ENCODE results near the gene ROBO3.
A peak's percentile ranks its signal among the peaks of the same experiment; 100 is the strongest.

ROBO3 gene

DNA sequence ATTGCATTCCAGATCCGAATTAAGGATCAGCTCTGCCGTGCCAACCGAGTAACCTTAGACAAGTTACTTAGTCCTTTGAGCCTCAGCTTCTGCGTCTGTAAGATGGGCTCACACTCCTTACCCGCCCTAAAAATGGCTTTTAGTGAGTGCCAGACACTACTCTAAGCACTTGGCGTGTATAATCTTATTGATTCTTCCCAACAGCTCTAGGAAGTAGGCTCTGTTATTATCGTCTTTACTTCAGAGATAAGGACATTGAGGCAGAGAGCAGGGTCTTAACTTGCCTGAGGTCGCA lies 21.7 kb upstream of the ROBO3 start:
- TF ChIP-seq ZFX (IDR thresholded peaks at IDR 0.05; ENCODE audit: borderline replicate concordance), result no peak
- no peak for TF ChIP-seq CTCF (IDR thresholded peaks at IDR 0.05)
- H3K27ac ChIP-seq, result no peak overlapping the region

DNA sequence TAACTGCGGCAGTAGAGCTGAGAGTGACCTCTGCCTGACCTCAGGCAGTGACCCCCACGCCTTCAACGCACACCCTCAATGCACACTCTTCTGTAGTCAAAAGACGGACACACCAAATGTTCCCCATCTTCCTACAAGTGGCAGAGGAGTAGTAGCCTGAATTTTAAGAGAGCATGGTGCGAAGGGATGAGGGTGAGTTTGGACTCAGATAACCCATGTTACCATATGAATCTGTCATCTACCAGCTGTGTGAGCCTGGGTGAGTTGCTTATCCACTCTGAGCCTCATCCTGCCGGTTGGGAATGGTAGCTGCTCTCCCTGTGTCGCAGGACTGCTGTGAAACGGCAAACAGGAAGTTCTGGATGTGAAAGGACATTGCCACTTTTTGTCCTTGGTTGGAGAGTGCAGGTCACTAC lies 20.6 kb upstream of the ROBO3 start:
- no peak overlapping the region for H3K27ac ChIP-seq
- TF ChIP-seq CTCF (IDR thresholded peaks at IDR 0.05) (no peak), ZFX (IDR thresholded peaks at IDR 0.05; ENCODE audit: borderline replicate concordance) (no peak)

DNA sequence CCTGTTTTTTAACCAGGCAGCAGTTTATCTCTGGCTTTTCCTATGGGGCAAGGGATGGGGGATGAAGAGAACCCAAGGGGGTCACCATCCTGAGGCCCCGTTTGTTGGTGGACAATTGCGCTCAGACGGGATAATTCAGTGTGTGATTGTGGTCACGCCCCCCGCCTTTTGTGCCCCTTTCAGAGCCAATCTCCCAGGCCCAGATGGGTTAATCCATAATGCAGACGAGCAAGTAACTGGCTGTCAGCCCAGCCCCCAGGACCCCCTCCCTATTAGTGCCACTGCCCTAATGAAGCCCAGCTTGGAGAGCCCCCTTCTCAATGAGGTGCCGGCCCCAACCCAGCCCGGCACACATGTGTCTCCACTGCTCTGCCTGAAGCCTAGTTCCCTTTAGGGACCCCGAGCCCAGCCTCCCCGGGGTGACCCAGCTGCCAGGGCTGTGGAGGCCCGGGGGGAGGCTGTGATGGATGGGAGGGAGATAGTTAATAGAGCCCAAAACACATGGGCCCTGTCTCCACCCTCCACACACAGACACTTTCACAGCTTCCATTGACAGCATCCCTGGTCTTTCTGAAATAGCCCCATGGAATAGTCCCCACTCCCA lies 19.1 kb upstream of the ROBO3 start:
- no peak for TF ChIP-seq ZFX (IDR thresholded peaks at IDR 0.05; ENCODE audit: borderline replicate concordance)
- TF ChIP-seq CTCF (IDR thresholded peaks at IDR 0.05), result no peak

DNA sequence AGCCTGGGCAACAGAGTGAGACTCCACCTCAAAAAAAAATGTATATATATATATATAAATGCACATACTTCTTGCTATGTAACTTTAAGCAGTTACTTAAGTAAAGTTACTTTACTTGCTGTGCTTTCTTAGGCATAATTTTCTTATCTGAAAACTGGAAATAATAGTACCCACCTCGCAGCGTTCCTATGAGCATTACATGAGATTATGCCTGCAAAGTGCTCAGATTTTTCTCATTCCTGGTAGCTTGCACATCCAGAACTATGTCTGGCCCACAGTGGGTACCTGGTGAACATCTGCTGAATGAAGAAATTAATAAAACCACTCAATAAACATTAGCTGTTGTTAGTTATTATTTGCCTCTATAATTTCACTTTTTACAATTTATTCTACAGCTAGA lies 6.1 kb upstream of the ROBO3 start:
- H3K27ac ChIP-seq, result no peak overlapping the region
- TF ChIP-seq CTCF (IDR thresholded peaks at IDR 0.05) (no peak), ZFX (IDR thresholded peaks at IDR 0.05; ENCODE audit: borderline replicate concordance) (no peak)

More for the DNA sequence above, 19.1 kb upstream of the ROBO3 start:
- no peak overlapping the region for H3K27ac ChIP-seq

DNA sequence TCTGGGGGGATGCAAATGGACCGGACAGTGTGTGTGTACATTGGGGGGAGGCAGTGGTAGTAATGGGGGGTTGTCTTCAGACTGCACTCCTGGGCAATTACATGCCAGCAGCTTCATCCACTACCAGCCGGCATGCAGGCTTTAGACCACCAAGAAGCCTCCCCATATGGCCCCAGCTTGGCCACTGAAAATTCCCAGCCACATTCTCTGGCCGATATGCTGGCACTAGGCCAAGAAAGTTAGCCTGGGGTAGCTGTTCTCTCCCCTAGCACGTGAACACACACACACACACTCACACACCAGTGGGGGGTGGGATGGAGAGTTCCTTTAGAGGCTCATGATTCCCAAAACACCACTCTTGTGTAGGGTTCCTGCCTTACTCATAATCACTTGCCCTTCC lies 3.6 kb upstream of the ROBO3 start:
- TF ChIP-seq CTCF (IDR thresholded peaks at IDR 0.05), result no peak
- no peak for TF ChIP-seq ZFX (IDR thresholded peaks at IDR 0.05; ENCODE audit: borderline replicate concordance)
- no peak overlapping the region for H3K27ac ChIP-seq

DNA sequence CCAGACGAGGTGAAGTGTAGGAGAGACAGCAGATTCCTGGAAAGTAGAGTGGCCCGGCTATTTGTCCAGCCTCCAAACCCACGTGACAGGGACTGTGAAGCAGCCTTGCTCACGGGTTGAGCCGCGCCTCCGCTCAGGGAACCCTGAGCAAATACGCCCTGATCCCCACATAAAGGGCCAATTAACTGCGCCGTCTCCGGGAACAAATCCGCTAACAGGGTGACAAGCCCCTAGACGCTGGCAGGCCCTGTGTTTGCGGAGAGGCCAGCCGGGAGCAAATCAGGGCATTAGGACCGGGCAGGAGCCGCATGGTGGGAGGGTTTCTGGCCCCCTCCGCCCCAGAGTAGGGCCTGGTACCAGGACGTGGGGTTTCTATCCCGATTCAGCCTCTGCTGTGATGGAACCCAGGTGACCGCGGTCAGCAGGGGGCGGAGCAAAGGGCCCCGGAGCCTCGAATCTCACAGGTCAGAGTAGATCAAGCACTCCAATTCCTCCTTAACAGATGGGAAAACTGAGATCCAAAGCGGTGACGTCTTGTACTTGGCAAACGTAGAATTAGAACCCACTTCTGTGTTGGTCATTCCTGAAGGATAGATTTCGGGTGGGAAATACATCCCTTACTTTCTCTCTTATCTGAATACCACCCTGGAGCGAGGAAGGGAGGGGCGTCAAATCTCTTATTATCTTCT lies 2.0 kb upstream of the ROBO3 start:
- no peak overlapping the region for H3K27ac ChIP-seq
- TF ChIP-seq ZFX (IDR thresholded peaks at IDR 0.05; ENCODE audit: borderline replicate concordance) (no peak), CTCF (IDR thresholded peaks at IDR 0.05) (0 out of 2 replicates have a peak, but pooled peaks have one; percentile 7)

DNA sequence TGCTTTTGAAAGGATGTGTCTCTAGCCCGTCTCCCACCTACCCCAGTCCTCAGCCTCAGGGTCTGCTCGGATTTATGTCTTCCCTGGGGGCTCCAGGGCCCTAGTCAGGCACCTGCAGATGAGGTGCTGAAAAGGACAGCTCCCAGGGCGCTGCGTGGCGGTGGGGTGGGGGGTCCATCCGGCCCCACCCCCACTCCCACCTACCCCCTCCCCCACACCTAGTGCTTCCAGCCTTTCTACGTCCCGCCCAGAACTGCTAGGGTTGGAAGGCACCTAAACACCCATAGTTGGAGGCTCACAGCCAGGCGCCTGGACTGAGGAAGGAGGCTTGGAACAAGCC lies 1.4 kb upstream of the ROBO3 start:
- H3K27ac ChIP-seq, result no peak overlapping the region
- TF ChIP-seq CTCF (IDR thresholded peaks at IDR 0.05) (no peak), ZFX (IDR thresholded peaks at IDR 0.05; ENCODE audit: borderline replicate concordance) (no peak)

Data from 22Rv1 (cell line).